ENCODE results near the gene C1QL4.

DNA sequence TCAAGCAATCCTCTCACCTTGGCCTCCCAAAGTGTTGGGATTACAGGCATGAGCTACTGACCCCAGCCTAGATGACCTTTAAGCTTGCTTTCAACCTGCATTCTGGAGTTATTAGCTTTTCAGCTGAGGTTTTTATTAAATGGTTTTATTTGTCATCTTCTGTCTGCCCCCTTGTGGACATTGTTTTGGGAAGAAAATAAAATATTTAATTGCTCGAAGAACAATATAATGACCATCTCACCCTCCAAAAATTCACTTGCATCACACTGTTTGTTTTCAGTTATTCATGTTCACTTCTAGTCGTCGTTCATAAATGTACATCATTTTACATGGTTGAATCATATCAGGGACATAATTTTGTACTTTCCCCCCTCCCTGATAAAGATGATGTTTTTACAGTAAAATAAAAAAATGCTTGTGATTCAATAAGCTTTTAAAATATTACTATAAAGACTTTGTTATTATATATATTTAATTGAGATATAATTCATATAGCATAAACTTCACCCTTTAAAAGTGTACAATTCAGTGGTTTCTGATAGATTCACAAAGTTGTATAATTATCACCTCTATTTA, 20.2 kb upstream of the C1QL4 start:
- TF ChIP-seq POLR2A (IDR thresholded peaks at IDR 0.05), result no peak
- TF ChIP-seq, protein P1, sequence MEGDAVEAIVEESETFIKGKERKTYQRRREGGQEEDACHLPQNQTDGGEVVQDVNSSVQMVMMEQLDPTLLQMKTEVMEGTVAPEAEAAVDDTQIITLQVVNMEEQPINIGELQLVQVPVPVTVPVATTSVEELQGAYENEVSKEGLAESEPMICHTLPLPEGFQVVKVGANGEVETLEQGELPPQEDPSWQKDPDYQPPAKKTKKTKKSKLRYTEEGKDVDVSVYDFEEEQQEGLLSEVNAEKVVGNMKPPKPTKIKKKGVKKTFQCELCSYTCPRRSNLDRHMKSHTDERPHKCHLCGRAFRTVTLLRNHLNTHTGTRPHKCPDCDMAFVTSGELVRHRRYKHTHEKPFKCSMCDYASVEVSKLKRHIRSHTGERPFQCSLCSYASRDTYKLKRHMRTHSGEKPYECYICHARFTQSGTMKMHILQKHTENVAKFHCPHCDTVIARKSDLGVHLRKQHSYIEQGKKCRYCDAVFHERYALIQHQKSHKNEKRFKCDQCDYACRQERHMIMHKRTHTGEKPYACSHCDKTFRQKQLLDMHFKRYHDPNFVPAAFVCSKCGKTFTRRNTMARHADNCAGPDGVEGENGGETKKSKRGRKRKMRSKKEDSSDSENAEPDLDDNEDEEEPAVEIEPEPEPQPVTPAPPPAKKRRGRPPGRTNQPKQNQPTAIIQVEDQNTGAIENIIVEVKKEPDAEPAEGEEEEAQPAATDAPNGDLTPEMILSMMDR (IDR thresholded peaks at IDR 0.05), result peak in 3 of 4 experiments; percentile 19 to 40 (median 31)
